Skeletal muscle tissue (tissue), 4 donors: ENCODE results near the gene ATRX. TPM values are rescaled to one million over a fixed set of nuclear protein-coding genes. Genes with fewer than 3 reads are reported as not detected.
"Not testable (repeated sequence)": the region's sequence is repeated elsewhere in the genome, so short reads cannot be mapped to it uniquely, and the experiment has no call there.

ENCODE experiments used
- H3K27ac ChIP-seq: one replicate; pipeline ENCODE4 v1.7.0; 2013; ENCODE audit warnings: mild to moderate bottlenecking, low read depth, low read length, inconsistent platforms
- H3K27me3 ChIP-seq, 3 donors: one replicate each; pipeline ENCODE4 v1.7.0; 2013; ENCODE audit warnings: low read length in 3 of 3; ENCODE audit not compliant: control insufficient read depth in 3 of 3, insufficient read depth in 3 of 3
- H3K36me3 ChIP-seq, 3 donors: one replicate each; pipeline ENCODE4 v1.7.0; 2013; ENCODE audit warnings: low read length in 3 of 3; ENCODE audit not compliant: control insufficient read depth in 3 of 3, insufficient read depth in 3 of 3
- H3K4me1 ChIP-seq, 3 donors: one replicate each; pipeline ENCODE4 v1.7.0; 2013; ENCODE audit warnings: low read length in 3 of 3, mild to moderate bottlenecking in 3 of 3; ENCODE audit not compliant: control insufficient read depth in 3 of 3, insufficient read depth in 3 of 3
- H3K4me3 ChIP-seq, 3 donors: one replicate each; pipeline ENCODE4 v1.7.0; 2013; ENCODE audit warnings: low read length in 3 of 3
- H3K9ac ChIP-seq, 3 donors: one replicate each; pipeline ENCODE4 v1.7.0; 2013; ENCODE audit warnings: low read length in 3 of 3, mild to moderate bottlenecking in 3 of 3, moderate library complexity in 2 of 3, low read depth in 1 of 3
- H3K9me3 ChIP-seq, 3 donors: one replicate each; pipeline ENCODE4 v1.7.0; 2013; ENCODE audit warnings: low read length in 3 of 3; ENCODE audit not compliant: control insufficient read depth in 3 of 3
- total RNA-seq: library from RNA; depleted of rRNA; stranded (reverse); fragments of >200 nt; gene quantifications from one replicate; pipeline ENCODE4 v1.2.3, GENCODE V29; 2014
- donor health status: Osteomylitis.

Gene ATRX
- total RNA-seq, 1 donor from 2014 or later, result 77.2 TPM

- H3K4me3 ChIP-seq, result no peak overlapping the region
- H3K4me1 ChIP-seq, result no peaks in the 10 kb centered on the region
- H3K36me3 ChIP-seq, result peaks cover 0 to 2% (median 0%) of the 10 kb centered on the region in 3 donors
- no peaks in the 10 kb centered on the region for H3K9me3 ChIP-seq
- no peak overlapping the region for H3K9ac ChIP-seq
- H3K27ac ChIP-seq, result no peak overlapping the region
- no peaks in the 10 kb centered on the region for H3K27me3 ChIP-seq
These were observed 188.9 kb downstream of the ATRX start for GRCh38 chrX:77597090-77597489.

DNA sequence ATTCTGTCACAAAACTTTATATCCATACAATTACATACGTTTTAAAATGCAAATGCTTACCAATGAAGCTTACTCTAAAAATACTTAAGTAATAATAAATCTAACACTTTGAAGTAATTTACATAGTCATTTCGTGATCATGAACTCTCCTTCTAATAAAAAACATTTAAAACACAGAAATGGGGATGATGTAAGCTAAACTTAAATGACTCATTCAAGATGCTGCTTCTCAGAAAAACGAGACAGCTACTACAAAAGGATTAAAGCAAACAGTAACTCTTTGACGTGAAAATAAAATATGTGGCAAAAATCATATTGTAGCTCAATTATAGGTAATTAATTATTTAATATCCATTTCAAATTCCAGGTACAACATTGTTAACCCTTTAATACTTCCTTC, 190.2 kb downstream of the ATRX start:
- H3K9ac ChIP-seq, result no peak overlapping the region
- H3K4me1 ChIP-seq, result no peaks in the 10 kb centered on the region
- no peak overlapping the region for H3K27ac ChIP-seq
- no peaks in the 10 kb centered on the region for H3K9me3 ChIP-seq
- H3K27me3 ChIP-seq, result no peaks in the 10 kb centered on the region
- H3K36me3 ChIP-seq, result peaks cover 0 to 2% (median 0%) of the 10 kb centered on the region in 3 donors
- no peak overlapping the region for H3K4me3 ChIP-seq

DNA sequence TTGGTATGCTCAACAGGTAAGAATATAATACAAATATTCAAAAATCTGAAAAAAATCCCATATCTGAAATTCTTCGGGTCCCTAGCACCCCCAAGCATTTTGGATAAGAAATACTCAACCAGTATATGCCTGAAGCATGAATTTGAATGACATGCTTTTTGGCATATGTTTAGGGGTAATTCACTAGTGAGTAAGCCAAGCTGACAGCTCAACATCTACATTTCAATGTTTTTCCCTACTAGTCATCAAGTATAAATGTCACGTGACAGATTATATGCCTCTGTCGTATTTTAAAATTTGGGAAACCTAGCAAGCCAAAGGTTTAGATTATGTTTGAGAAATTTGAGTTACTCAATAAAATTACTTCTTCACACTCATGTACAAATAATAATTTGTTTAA, 213.7 kb downstream of the ATRX start:
- Histone ChIP-seq H3K27me3 (no peaks in the 10 kb centered on the region), H3K27ac (no peak overlapping the region), H3K9me3 (no peaks in the 10 kb centered on the region), H3K9ac (no peak overlapping the region), H3K4me1 (no peaks in the 10 kb centered on the region), H3K36me3 (peaks cover 0 to 2% (median 0%) of the 10 kb centered on the region in 3 donors), H3K4me3 (no peak overlapping the region)

- Histone ChIP-seq H3K27me3 (no peaks in the 10 kb centered on the region), H3K9ac (no peak overlapping the region), H3K4me3 (no peak overlapping the region), H3K27ac (no peak overlapping the region), H3K4me1 (peaks cover 0 to 3% (median 0%) of the 10 kb centered on the region in 3 donors), H3K36me3 (peaks cover 0 to under 1% (median 0%) of the 10 kb centered on the region in 3 donors), H3K9me3 (no peaks in the 10 kb centered on the region)
These were observed 220.7 kb downstream of the ATRX start for GRCh38 chrX:77565278-77565677.

- Histone ChIP-seq H3K9me3 (no peaks in the 10 kb centered on the region), H3K27me3 (no peaks in the 10 kb centered on the region), H3K27ac (no peak overlapping the region), H3K4me1 (peaks cover 0 to 3% (median 0%) of the 10 kb centered on the region in 3 donors), H3K9ac (no peak overlapping the region), H3K36me3 (no peaks in the 10 kb centered on the region), H3K4me3 (no peak overlapping the region)
These were observed 221.2 kb downstream of the ATRX start for GRCh38 chrX:77564823-77565222.

- Histone ChIP-seq H3K27me3 (no peaks in the 10 kb centered on the region), H3K27ac (no peak overlapping the region), H3K9ac (no peak overlapping the region), H3K36me3 (no peaks in the 10 kb centered on the region), H3K4me3 (no peak overlapping the region), H3K9me3 (no peaks in the 10 kb centered on the region), H3K4me1 (peaks cover 0 to 3% (median 0%) of the 10 kb centered on the region in 3 donors)
These were observed 224.6 kb downstream of the ATRX start for GRCh38 chrX:77561372-77561771.

DNA sequence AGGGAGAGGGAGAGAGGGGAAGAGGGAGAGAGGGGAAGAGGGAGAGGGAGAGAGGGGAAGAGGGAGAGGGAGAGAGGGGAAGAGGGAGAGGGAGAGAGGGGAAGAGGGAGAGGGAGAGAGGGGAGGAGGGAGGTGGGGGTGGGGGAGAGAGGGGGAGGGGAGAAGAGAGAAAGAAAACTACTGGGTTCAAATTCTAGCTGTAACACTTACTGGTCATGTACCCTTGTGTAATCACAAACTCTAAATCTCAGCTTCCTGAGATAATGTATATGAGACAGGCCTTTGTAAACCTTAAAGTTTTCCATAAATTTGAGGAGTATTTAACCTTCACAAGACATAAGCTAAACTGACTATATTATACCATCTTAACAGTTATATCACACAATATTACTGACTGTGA, 229.7 kb downstream of the ATRX start:
- Histone ChIP-seq H3K9ac (no peak overlapping the region), H3K27ac (no peak overlapping the region), H3K4me3 (no peak overlapping the region), H3K36me3 (no peaks in the 10 kb centered on the region), H3K4me1 (no peaks in the 10 kb centered on the region), H3K9me3 (no peaks in the 10 kb centered on the region), H3K27me3 (no peaks in the 10 kb centered on the region)

DNA sequence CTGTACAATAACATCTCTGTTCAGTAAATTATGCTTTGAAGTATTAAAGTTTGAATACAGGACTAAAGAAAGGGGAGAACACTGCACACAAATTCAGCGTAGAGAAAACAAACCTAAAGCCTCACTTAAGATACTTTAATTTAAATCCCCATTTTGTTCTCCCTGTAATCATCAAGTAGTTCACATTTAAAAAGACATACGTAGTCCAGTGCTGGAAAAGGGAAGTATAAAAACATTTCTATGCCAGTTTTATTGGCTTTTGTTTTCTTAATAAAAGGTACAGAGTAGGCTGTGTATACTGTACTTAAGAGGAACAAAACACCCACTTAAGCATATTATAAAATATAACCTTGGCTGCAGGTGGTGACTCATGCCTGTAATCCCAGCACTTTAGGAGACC, 237.3 kb downstream of the ATRX start:
- Histone ChIP-seq H3K36me3 (no peaks in the 10 kb centered on the region), H3K4me3 (no peak overlapping the region), H3K27ac (no peak overlapping the region), H3K9ac (no peak overlapping the region), H3K4me1 (no peaks in the 10 kb centered on the region), H3K27me3 (no peaks in the 10 kb centered on the region), H3K9me3 (no peaks in the 10 kb centered on the region)

DNA sequence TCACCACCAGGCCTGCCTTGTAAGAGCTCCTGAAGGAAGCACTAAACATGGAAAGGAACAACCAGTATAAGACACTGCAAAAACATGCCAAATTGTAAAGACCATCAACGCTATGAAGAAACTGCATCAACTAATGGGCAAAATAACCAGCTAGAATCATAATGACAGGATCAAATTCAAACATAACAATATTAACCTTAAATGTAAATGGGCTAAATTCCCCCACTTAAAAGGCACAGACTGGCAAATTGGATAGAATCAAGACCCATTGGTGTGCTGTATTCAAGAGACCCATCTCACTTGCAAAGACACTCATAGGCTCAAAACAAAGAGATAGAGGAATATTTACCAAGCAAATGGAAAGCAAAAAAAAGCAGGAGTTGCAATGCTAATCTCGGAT, 246.2 kb downstream of the ATRX start:
- H3K27me3 ChIP-seq, H3K4me1 ChIP-seq, H3K9me3 ChIP-seq, H3K36me3 ChIP-seq, H3K9ac ChIP-seq, H3K4me3 ChIP-seq, H3K27ac ChIP-seq: not testable (repeated sequence)

- not testable (repeated sequence) for H3K9ac ChIP-seq, H3K36me3 ChIP-seq, H3K27me3 ChIP-seq, H3K27ac ChIP-seq, H3K4me3 ChIP-seq, H3K4me1 ChIP-seq, H3K9me3 ChIP-seq
These were observed 254.8 kb downstream of the ATRX start for GRCh38 chrX:77531261-77531660.

DNA sequence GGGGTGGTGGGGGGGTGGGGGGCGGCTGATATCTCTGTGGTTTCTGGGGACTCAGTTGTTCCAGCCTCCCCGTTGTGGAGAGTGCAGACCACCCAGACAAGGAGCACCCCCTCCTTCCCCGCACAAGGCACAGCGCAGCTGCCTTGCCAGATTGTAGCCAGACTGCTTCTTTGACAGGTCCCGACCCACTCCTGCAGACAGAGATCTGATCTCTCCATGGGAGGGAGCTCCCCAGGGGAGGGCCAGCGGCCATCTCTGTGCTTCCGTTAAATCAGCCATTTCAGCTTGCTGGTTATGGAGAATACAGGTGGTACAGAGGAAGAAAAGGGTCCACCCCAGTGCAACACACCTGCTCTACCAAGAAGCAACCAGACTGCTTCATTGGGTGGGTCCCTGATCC, 258.0 kb downstream of the ATRX start:
- Histone ChIP-seq H3K27me3 (no peaks in the 10 kb centered on the region), H3K9ac (no peak overlapping the region), H3K36me3 (peaks cover 0 to under 1% (median 0%) of the 10 kb centered on the region in 3 donors), H3K27ac (no peak overlapping the region), H3K4me3 (no peak overlapping the region), H3K9me3 (no peaks in the 10 kb centered on the region), H3K4me1 (no peaks in the 10 kb centered on the region)
